ENCODE data around the gene ASCC3. TPM values are rescaled to one million over a fixed set of nuclear protein-coding genes. Genes with fewer than 3 reads are reported as not detected.
"Not testable (repeated sequence)": the region's sequence is repeated elsewhere in the genome, so short reads cannot be mapped to it uniquely, and the experiment has no call there.

Gene ASCC3
- total and polyA plus RNA-seq, 2 experiments from 2014 or later, result 34.0 to 77.6 TPM

- Histone ChIP-seq H3K36me3 (replicated peaks; ENCODE audit: insufficient read depth, low read depth) (no peaks in the 10 kb centered on the region), H3K79me2 (peaks cover 57% of the 10 kb centered on the region), H3K9me3 (ENCODE audit: low read depth) (no peaks in the 10 kb centered on the region), H3K27ac (no peak overlapping the region), H3K4me1 (ENCODE audit: insufficient read depth) (no peaks in the 10 kb centered on the region), H3K4me3 (no peak overlapping the region), H3K9me2 (replicated peaks; ENCODE audit: insufficient read depth) (no peaks in the 10 kb centered on the region), H2AFZ (no peak overlapping the region), H4K20me1 (ENCODE audit: insufficient read depth, poor library complexity, severe bottlenecking) (no peaks in the 10 kb centered on the region), H3K4me2 (no peak overlapping the region), H3K27me3 (no peaks in the 10 kb centered on the region)
- WGBS (ENCODE audit: low lambda C conversion rate, missing lambda C conversion rate), result 95% methylated on average over 5 of the region's 5 CpGs
- no peak for DNase-seq (ENCODE audit: low spot score)
- TF ChIP-seq CTCF (IDR thresholded peaks at IDR 0.05; ENCODE audit: poor library complexity), result no peak
- no peak for TF ChIP-seq EZH2phosphoT487 (IDR thresholded peaks at IDR 0.05; ENCODE audit: low read depth, severe bottlenecking, unreplicated experiment)
- no peak for TF ChIP-seq EZH2 (IDR thresholded peaks at IDR 0.05; ENCODE audit: borderline replicate concordance)
Observed at GRCh38 chr6:100833972-100834574, 47.1 kb downstream of the ASCC3 start.

- H3K27ac ChIP-seq; H3K27me3 ChIP-seq; H3K4me2 ChIP-seq; H3K36me3 ChIP-seq (replicated peaks; ENCODE audit: insufficient read depth, low read depth); H4K20me1 ChIP-seq (ENCODE audit: insufficient read depth, poor library complexity, severe bottlenecking); H2AFZ ChIP-seq; H3K4me3 ChIP-seq; DNase-seq (ENCODE audit: low spot score); H3K9me2 ChIP-seq (replicated peaks; ENCODE audit: insufficient read depth); H3K9me3 ChIP-seq (ENCODE audit: low read depth); H3K4me1 ChIP-seq (ENCODE audit: insufficient read depth): not testable (repeated sequence)
- H3K79me2 ChIP-seq, result peaks cover 42% of the 10 kb centered on the region
- 98% methylated on average over 25 of the region's 27 CpGs for WGBS (ENCODE audit: low lambda C conversion rate, missing lambda C conversion rate)
Observed at GRCh38 chr6:100829077-100829595, 52.0 kb downstream of the ASCC3 start.

- Histone ChIP-seq H3K9me3 (ENCODE audit: low read depth) (no peaks in the 10 kb centered on the region), H3K36me3 (replicated peaks; ENCODE audit: insufficient read depth, low read depth) (no peaks in the 10 kb centered on the region), H4K20me1 (ENCODE audit: insufficient read depth, poor library complexity, severe bottlenecking) (no peaks in the 10 kb centered on the region), H3K79me2 (peaks cover 28% of the 10 kb centered on the region), H3K27ac (no peak overlapping the region), H3K27me3 (no peaks in the 10 kb centered on the region), H3K9me2 (replicated peaks; ENCODE audit: insufficient read depth) (no peaks in the 10 kb centered on the region), H2AFZ (no peak overlapping the region), H3K4me2 (no peak overlapping the region), H3K4me1 (ENCODE audit: insufficient read depth) (no peaks in the 10 kb centered on the region), H3K4me3 (no peak overlapping the region)
- 96% methylated on average over 5 of the region's 5 CpGs for WGBS (ENCODE audit: low lambda C conversion rate, missing lambda C conversion rate)
- TF ChIP-seq EZH2 (IDR thresholded peaks at IDR 0.05; ENCODE audit: borderline replicate concordance), result no peak
- TF ChIP-seq EZH2phosphoT487 (IDR thresholded peaks at IDR 0.05; ENCODE audit: low read depth, severe bottlenecking, unreplicated experiment), result no peak
- no peak for TF ChIP-seq CTCF (IDR thresholded peaks at IDR 0.05; ENCODE audit: poor library complexity)
- no peak for DNase-seq (ENCODE audit: low spot score)
Observed at GRCh38 chr6:100823041-100823440, 58.1 kb downstream of the ASCC3 start.

GRCh38 chr6:100818066-100818465 lies 63.1 kb downstream of the ASCC3 start:
- H3K9me3 ChIP-seq (ENCODE audit: low read depth), result no peaks in the 10 kb centered on the region
- WGBS (ENCODE audit: low lambda C conversion rate, missing lambda C conversion rate), result 99% methylated on average over 2 of the region's 2 CpGs
- no peak overlapping the region for H3K4me3 ChIP-seq
- DNase-seq (ENCODE audit: low spot score), result no peak
- no peak overlapping the region for H3K4me2 ChIP-seq
- no peak overlapping the region for H2AFZ ChIP-seq
- H3K9me2 ChIP-seq (replicated peaks; ENCODE audit: insufficient read depth), result no peaks in the 10 kb centered on the region
- H3K27ac ChIP-seq, result no peak overlapping the region
- peaks cover 45% of the 10 kb centered on the region for H3K79me2 ChIP-seq
- no peaks in the 10 kb centered on the region for H4K20me1 ChIP-seq (ENCODE audit: insufficient read depth, poor library complexity, severe bottlenecking)
- H3K27me3 ChIP-seq, result no peaks in the 10 kb centered on the region
- no peaks in the 10 kb centered on the region for H3K4me1 ChIP-seq (ENCODE audit: insufficient read depth)
- peaks cover 3% of the 10 kb centered on the region for H3K36me3 ChIP-seq (replicated peaks; ENCODE audit: insufficient read depth, low read depth)
- TF ChIP-seq EZH2phosphoT487 (IDR thresholded peaks at IDR 0.05; ENCODE audit: low read depth, severe bottlenecking, unreplicated experiment) (no peak), CTCF (IDR thresholded peaks at IDR 0.05; ENCODE audit: poor library complexity) (no peak), EZH2 (IDR thresholded peaks at IDR 0.05; ENCODE audit: borderline replicate concordance) (no peak)

All from hepatocyte (in vitro differentiated cells).